ENCODE measurements around the gene NANOS2.

Gene NANOS2

DNA sequence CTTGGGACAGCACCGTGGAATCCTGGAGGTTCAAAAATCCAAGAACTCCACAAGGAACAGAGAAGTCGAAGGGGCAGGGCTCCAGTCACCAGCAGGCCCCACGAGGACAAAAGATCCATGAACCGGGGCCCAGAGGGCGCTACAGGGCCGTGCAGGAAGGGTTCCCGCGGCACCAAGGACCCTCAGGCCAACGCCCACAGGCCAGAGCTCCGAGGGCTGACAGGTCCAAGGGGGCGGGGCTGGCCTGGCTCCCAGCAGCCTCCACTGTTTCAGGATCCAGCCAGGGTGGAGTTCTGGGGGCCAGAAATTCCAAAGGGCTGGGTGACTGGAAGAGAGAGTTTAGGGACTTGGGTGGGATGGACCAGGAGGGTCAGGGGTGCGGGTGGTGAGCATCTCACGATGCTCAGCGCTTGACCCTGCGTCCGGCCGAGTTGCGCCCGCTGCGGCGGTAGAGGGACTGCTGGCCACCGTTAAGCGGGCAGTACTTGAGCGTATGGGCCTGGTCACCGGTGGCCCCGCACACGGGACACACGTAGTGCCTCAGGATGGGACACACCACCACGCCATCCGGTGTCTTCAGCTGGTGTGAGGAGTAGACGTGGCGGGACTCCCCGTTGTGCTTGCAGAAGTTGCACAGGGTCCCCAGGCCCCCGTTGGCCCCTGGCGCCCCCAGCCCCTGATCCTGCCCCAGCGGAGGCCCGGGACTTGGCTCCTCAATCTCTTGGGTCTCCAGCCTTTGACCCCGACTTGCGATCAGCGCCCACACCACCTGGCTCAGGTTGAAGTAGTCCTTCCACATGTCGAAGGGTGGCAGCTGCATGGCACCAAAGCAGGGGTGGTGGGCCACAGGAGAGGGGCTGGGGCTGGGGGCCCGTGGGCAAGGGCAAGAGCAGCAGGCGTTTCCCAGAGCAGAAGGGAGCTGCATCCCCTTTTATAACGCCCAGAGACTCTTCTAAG lies at the start of gene NANOS2:
Gene NANOS2 (minus strand): TSS at position 905 of the 957 bp plus-strand sequence. CDS start 85 bp downstream, at position 820.
- DNase-seq: no peak

DNA sequence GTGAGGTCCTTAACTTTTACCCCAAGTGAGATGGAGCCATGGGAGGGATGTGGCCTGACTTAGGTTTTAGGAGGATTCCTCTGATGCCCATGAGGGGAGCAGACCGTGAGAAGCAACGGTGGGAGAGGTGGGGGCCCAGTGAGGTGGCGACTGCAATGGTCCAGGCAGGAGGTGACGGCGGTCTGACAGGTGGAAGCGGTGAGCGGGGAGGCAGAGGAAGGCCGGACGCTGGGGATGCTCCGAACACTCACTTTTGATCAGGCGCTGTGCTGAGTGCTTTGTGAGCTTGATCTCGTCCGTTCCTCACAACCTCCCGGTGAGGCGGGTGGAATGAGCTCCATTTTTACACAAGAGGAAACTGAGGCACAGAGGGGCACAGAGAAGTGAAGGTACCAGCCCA lies 47.4 kb upstream of the NANOS2 start:
- DNase-seq: no peak

DNA sequence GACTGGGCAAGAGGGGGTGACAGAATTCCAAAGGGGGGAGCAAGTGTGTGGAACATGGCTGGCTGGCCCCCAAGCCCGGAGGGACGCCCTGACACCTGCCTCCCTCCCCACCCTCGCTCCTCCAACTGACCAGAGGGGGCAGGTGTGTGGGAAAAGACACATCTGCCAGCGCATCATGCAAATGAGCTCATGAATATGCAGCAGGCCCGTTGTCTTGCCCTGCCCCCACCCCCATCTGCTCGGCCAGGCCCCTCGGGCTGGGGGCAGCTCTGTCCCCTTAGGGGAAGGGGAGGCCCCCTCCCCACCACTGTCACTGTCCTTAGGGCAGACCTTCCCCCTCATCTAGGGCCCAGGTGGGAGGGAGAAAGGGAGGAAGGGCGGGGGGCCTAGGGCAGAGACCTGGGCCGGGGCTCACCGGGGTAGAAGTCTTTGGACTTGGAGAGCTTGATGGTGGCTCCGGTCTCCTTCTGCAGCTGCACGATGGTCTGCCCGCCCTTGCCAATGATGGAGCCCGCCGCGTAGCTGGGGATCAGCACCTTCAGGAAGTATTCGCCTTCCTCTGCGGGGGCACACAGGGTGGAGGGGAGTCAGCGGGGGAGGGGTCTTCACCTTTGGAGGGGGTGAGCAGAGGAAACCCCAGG lies 46.1 kb upstream of the NANOS2 start:
- peak; percentile 16 for DNase-seq

DNA sequence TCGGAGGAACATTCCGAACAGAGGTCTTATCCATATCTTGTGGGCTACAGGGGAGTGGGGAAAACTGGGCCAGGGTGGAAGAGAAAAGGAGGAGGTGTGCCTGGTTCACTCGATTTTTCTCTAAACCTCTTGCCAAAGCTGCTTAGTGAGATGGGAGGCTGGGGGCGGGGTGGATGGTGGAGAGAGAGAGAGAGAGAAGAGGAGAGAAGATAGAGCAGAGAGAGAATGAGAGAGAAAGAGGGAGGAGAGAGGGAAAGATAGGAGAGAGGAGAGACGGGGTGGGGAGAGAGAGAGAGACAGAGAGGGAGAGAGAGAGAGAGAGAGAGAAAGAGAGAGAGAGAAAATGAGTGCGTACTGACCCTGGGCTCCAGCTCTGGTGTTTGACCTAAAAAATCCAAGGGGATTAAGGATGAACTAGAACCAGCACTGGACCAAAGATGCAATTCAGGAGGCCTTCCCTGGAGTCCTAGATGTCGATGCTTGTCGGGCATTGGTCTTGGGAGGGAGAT lies 45.0 kb upstream of the NANOS2 start:
- no peak for DNase-seq

DNA sequence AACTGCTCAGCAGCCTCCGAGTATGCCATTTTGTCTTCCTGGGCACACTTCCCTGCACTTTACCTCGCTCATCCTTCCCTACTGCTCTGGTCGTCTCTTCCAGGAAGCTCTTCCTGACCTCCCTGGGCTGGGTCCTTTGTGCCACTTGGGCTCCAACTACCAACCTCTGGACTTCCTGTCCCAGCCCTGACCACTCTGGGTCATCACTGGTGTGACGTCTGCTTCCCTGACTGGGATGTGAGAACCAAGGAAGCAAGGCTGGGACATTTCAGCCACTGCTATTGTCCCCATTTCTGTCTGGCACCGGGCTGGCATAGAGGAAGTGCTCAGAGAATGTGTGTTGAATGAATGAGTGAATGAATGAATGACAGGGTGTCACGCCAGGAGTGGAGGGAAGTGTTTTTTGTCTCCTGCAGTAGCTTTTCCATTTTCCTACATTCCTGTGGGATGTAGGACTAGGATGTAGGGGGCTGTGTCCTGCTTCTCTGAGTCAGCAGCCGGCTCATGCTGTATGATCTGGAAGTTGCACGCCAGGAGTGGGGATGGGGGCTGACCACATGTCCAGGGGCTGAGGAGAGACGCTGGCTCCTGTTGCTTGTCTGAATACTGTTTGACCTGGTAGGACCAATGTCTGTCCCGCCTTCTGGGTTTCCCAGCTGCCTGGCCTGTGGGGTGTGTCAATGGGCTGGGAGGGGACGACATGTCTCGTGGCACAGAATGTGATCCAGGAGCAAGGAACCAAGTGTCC lies 44.4 kb upstream of the NANOS2 start:
- DNase-seq: no peak

DNA sequence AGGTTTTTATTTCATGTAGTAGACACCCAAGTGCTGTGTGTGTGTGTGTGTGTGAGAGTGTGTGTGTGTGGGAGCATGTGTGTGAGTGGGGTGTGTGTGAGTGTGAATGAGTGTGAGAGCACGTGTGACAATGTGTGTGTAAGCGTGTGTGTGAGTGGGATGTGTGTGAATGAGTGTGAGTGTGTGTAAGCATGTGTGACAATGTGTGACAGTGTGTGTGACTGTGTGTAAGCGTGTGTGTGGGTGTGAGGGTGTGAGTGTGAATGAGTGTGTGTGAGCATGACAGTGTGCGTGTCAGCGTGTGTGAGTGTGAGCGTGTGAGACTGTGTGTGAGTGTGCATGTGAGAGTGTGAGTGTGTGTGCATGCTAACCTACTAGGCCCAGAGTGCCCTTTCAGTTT lies 43.7 kb upstream of the NANOS2 start:
- DNase-seq: no peak

DNA sequence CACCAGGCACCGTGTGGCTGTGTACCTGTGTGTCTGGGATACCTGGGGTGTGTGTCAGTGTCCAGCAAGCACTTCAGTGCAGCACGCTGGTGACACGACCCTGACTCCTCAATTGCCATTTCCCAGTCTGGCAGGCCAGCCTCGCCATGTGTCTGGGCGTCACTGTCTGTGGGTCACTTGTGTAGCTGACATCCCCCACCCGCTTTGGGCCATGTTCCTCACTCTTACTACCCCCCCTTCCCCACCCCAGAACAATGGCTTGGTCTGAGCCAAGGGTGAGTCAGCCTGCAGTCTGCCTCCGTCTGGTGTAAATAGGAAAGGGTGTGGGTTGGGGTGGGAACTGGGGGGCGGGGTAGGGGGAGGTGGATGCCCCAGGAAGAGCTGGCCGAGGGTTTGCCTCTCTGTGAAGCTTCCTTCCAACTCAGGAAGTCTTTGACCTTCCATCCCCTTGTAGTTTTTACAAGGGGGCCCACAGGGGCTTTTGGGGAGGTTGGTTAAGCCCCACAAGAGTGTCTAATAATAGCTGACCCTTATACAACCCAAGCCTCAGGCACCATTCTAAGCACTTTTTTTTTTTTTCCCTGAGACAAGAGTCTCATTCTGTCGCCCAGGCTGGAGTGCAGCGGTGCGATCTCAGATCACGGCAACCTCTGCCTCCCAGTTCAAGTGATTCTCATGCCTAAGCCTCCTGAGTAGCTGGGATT lies 41.5 kb upstream of the NANOS2 start:
- DNase-seq: no peak

DNA sequence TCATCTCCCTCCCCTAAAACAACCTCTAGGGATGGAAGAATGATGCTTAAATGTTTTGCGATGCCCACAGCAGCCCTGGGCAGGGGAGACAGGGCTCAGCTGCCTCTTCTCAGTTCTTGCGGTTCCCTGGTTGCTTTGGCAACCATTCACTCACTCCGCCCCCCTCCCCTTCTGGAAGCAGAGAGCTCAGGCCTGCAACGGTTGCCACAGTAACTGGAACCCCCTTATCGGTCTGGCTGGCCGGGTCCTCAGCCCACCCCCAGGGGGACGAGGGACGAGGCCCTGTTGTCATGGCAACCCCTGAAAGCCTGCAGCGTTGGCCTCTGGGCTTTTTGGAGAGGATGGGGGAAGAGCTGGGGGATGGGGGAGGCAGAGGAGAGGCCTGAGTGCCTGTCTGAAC lies 39.6 kb upstream of the NANOS2 start:
- no peak for DNase-seq

DNA sequence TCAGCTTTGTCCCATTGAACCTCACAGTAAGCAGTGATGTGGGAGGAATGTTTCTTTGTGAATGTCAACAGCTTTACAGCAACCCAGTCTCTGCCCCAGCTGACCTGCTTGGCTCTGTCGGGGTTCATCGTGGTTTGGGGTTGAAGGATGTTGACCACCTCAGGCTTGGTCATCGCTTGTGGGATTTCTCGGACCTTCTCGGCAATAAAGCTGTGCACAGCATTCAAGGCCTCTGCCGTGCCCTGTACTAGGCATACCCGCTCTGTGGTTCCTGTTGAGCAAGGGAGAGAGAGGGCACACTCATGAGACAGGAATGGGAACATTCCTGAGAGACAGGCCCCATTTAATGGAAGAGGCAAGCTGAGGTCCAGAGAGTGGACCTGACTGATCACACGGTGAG lies 39.1 kb upstream of the NANOS2 start:
- no peak for DNase-seq

DNA sequence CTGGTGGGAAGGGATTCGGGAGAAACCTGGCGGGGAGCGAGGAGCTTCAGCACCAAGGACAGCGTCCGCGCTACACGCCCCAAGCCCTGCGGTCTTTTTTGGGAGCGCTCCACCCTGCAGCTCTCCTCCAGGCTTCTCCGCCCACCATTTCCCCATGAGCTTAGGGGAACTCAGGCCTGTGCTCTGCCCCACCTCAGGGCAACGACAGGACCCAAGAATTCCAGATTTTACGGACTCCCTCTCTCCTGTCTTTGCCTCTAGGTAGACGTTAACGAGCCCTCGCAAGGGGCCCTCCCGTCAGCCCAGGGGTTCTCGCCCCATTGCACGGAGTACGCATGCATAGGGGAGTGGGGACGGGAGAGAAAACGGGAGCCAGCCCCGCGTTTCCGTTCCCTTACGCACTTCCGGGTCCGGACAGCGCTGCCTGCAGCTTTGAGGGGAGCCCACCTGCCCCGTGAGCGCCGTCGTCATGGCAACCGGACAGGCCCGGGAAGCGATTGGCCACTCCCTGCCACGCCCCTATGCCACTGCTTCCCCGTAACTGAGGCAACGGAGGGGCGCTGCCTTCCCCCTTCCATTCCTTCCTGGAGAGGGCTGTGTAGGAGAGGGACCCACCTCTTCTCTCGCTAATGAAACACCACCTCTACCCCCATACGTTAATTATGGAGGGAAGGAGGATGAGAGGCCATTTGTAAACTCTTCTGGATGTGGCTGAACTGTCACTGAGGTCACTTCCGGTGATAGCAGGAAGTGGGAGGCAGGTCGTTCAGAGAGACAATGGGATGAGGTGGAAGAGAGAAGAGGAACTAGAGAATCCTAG lies 38.3 kb upstream of the NANOS2 start:
- DNase-seq: peak; percentile 60

DNA sequence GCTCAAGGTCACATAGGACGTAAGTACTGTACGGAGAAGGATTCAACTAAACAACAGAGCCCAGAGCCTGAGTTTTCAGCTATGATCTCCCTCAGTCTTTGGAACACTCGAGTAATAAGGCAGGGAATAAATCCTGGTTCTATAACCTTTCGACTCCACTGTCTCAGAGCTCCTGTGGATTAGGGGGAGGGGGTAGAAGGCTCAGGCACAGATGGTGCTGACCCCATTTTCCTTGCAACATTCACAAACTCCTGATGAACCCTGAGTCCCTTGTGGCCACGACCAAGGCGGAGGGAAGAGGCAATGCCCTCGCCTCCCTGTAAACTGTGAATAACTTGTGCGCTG lies 37.7 kb upstream of the NANOS2 start:
- no peak for DNase-seq

DNA sequence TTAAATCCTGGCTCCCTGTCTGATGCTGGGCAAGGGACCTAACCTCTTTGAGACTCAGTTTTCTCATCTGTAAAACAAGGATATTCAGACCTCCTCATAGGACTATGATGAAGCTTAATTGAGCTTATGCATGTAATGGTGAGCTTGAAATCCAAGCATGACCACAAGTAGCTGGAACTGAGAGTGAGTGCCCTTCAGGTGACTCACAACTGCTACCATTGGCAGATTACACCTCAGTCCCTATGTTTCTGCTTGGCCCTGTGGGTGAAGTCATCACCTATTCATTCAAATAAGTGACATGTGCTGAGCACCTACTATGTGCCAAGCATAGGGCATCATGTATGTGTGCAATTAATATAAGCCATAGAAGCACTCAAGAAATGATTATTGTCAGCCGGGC lies 33.3 kb upstream of the NANOS2 start:
- DNase-seq: no peak

DNA sequence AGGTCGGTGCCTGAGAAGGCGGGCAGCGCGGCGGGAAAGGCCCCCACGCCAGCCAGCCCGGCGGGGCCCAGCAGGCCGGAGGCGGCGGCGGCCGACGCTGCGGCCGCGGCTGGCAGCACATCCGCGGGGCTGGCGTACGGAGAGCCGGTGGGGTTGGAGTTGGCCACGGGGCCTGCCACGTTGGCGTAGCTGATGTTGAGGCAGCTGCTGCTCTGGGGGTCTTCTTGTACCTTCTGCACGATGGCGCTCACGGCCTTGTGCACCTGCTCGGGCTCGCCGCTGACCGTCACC lies 25.9 kb upstream of the NANOS2 start:
- DNase-seq: no peak

DNA sequence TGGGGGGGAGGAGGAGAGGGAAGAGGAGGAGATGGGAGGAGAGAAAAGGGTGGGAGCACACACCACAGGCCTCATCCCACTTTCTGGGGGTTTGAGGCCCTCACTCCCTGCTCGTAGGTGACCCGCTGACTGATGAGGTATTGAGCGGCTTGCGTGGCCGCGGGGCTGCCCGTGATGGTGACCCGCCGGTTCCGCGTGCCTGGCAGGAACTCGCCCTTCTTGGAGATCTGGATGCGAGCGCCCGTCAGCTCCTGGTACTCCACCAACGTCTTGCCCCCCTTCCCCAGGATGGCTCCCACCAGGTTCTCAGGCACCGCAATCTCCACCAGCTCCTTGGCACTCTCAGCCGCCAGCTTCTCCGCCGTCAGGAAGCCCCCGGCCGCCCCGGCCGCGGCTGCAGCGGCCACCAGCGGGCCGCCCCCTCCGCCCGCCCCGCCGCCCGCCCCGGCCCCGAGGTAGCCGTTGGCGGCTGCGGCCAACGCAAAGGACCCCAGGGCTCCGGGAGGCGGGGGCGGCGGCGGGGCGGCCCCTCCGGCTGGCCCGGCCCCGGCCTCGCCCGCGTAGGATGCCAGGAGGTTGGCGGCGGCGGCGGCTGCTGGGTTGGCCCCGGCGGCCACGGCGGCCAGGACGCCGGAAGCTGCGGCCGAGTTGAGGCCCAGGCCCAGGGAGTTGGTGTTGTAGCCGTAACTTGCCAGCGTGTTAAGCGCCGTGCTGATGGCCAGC lies 25.4 kb upstream of the NANOS2 start:
- DNase-seq: no peak

DNA sequence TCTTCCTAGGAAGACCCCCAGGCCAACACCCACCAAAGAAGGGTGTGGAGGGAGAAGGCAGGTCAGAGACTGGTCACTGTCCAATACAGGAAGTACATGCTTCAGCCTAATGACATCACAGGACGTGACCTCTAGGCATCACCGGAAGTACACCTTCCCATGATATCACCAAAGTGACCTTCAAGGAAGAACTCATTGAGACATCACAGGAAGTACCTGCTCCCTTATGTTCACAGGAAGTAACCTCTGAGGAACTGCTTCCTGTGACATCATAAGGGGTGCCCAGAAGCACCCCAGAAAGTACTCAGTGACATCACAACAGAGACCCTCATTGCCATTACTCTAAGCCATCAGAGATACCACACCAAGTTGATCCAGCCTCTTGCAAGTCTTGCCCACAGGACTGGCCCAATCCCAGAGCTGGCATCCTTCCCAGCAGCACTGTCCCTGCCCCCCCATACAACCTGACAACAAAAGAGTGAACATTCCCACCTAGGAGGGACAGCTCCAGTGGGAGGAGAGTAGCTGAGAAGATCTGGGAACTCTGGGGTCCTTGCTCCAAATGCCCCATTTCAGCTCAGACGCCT lies 24.2 kb upstream of the NANOS2 start:
- no peak for DNase-seq

DNA sequence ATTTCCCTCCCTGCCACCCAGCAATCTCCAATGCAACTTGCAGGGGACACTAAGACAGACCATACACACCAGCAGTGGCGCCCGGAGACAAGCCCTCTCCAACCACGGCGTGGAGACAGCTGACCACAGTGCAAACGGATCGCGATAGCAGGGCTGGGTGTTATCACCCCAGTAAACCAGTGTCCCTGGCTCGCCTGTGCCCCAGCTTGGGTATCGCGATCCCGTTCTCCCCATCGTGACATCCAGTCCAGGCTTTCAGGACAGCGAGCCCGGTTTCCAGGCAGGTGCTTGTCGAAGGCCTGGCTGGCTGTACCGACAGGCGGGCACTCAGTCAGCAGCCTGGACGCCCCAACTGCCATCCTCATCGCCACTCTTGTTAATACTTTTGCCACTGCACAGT lies 20.7 kb upstream of the NANOS2 start:
- DNase-seq: no peak

DNA sequence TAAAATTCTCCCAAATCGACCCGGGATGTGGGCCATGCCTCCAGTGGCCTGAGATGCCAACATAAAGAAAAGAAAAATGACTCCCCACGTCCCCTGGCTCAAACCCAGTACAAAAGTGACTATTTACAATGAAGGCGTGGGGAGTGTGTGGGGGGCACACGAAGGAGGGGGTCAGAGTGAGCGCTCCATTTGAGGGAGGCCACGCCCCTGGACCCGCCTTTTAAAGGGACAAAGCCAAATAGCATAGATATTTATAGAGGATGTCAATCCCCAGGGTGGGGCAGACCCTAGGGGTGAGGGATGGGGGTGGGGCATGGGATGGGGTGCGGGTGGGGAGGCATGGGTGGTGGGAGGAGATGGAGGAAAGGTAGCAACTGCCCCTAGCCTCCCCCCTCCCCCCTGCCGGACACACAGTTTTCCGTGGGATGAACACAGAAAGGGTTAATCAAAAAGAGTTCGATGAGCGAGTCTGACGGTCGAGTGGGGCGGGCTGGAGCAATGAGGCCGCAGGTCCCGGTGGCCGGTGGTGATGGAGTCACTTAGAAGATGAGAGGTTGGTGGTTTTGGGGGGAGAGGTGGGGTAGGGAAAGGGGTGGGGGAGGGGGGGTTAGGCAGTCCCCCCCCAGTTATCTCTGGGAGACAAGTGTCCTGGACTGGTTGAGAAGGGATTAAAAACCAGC lies 20.1 kb upstream of the NANOS2 start:
- no peak for DNase-seq

DNA sequence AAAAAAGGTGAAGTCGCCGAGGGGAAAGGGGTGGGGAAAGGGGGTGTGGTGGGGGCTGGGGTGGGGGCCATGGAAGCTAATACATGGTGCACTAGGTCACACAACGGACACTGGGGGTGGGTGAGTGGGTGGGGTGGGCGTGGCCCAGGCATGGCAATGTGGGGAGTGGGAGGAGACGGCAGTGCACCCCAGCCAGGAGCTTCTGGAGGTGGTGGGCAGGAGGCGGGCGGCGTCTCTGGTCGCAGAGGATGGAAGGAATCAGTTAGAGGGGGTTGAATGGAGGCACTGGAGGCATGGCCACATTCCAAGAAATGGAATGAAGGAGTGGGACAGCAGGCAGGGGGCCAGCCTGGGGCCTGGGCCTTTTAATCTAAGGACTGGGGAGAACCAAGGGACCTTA lies 19.2 kb upstream of the NANOS2 start:
- DNase-seq: no peak

DNA sequence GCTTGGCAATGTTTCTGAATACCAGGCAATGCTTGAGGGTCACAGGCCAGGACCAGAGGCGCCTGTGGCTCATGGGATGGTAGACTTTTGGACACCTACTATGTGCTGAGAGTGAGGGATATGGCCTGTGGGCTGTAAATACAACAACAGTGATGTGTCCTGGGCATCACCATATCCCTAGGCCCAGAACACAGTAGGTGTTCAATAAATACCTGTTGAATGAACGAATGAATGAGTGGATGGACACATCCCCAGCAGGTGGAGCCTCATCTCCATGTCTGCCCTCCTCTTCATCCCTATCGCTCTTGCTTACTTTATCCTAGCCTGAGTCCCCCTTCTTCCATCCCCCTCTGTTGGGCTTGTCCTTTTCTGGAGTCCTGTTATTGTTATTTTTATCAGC lies 16.5 kb upstream of the NANOS2 start:
- no peak for DNase-seq

DNA sequence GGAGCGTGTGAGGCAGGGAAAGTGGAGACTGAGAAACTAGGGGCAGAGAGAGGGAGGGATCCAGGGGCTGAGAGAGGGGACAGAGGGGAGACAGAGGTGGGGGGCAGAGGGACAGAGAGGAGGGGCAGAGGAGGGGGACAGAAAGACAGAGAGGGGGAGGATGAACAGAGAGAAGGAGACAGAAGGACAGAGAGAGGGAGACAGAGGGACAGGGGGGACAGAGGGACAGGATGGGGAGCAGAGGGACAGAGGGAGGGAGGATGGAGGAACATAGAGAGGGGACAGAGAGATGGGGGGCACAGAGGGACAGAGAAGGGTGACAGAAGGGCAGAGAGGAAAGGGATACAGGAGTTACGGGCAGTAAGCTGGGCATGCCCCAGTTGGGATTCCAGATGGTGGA lies 14.7 kb upstream of the NANOS2 start:
- DNase-seq: no peak

All from NCI-H774 (cell line).